Astrocyte (in vitro differentiated cells and primary cell): ENCODE results near the gene CHMP2A. TPM values are rescaled to one million over a fixed set of nuclear protein-coding genes. Genes with fewer than 3 reads are reported as not detected.

Experiments used
- DNase-seq: peaks from one replicate; pipeline ENCODE4 v3.0.0-alpha.2; 2010; ENCODE audit warnings: low read depth
- FAIRE-seq: peaks from 2 replicates; lab custom pipeline; 2011; peaks lifted over from hg19 to GRCh38; lab: Jason Lieb, UNC
- H2AFZ ChIP-seq: 2 replicates; pipeline ENCODE4 v1.6.0; 2012; ENCODE audit warnings: low read depth, low read length, inconsistent platforms
- H3K27ac ChIP-seq: 2 replicates; pipeline ENCODE4 v1.5.1; 2011; ENCODE audit warnings: low read depth, low read length, inconsistent platforms
- H3K27me3 ChIP-seq: 2 replicates; pipeline ENCODE4 v1.6.0; 2011; ENCODE audit warnings: low read length, inconsistent platforms; ENCODE audit not compliant: insufficient read depth
- H3K36me3 ChIP-seq: 2 replicates; pipeline ENCODE4 v1.5.1; 2011; ENCODE audit warnings: low read length, inconsistent platforms; ENCODE audit not compliant: insufficient read depth
- H3K4me1 ChIP-seq: 2 replicates; pipeline ENCODE4 v1.5.1; 2011; ENCODE audit warnings: low read length, inconsistent platforms; ENCODE audit not compliant: insufficient read depth
- H3K4me2 ChIP-seq: 2 replicates; pipeline ENCODE4 v1.6.0; 2012; ENCODE audit warnings: low read length, inconsistent platforms
- H3K4me3 ChIP-seq: 2 replicates; pipeline ENCODE4 v1.5.1; 2011; ENCODE audit warnings: low read depth, mild to moderate bottlenecking, low read length, inconsistent platforms; ENCODE audit not compliant: insufficient read depth
- H3K79me2 ChIP-seq: 2 replicates; pipeline ENCODE4 v1.6.0; 2012; ENCODE audit warnings: mild to moderate bottlenecking, low read length, inconsistent platforms; ENCODE audit not compliant: insufficient read depth
- H3K9ac ChIP-seq: 2 replicates; pipeline ENCODE4 v1.6.0; 2012; ENCODE audit warnings: mild to moderate bottlenecking, low read length, inconsistent platforms
- H3K9me3 ChIP-seq: 2 replicates; pipeline ENCODE4 v1.5.1; 2012; ENCODE audit warnings: low read depth, mild to moderate bottlenecking, low read length, inconsistent platforms; ENCODE audit not compliant: insufficient read depth
- H4K20me1 ChIP-seq: 2 replicates; pipeline ENCODE4 v1.6.0; 2012; ENCODE audit warnings: low read length, inconsistent platforms; ENCODE audit not compliant: insufficient read depth
- H3K27ac Mint-ChIP-seq: one replicate; pipeline ENCODE4 v1.8.0; 2021; ENCODE audit warnings: mild to moderate bottlenecking, mixed read lengths; ENCODE audit not compliant: unreplicated experiment
- H3K27me3 Mint-ChIP-seq: one replicate; pipeline ENCODE4 v1.8.0; 2021; ENCODE audit warnings: low read depth, mixed read lengths; ENCODE audit not compliant: unreplicated experiment
- H3K36me3 Mint-ChIP-seq: one replicate; pipeline ENCODE4 v1.8.0; 2021; ENCODE audit warnings: low read depth, mixed read lengths; ENCODE audit not compliant: unreplicated experiment
- H3K4me1 Mint-ChIP-seq: one replicate; pipeline ENCODE4 v1.8.0; 2021; ENCODE audit warnings: low read depth, mixed read lengths; ENCODE audit not compliant: unreplicated experiment
- H3K4me3 Mint-ChIP-seq: one replicate; pipeline ENCODE4 v1.8.0; 2021; ENCODE audit warnings: mild to moderate bottlenecking, moderate library complexity, mixed read lengths; ENCODE audit not compliant: unreplicated experiment
- H3K9me3 Mint-ChIP-seq: one replicate; pipeline ENCODE4 v1.8.0; 2021; ENCODE audit warnings: mild to moderate bottlenecking, mixed read lengths; ENCODE audit not compliant: unreplicated experiment
- CTCF ChIP-seq: IDR thresholded peaks from 2 replicates; pipeline ENCODE4 v1.5.1; 2011; ENCODE audit warnings: low read depth, mild to moderate bottlenecking, inconsistent platforms, low read length, moderate library complexity; ENCODE audit not compliant: insufficient read depth
- EZH2 ChIP-seq: IDR thresholded peaks from 2 replicates; pipeline ENCODE4 v1.6.1; 2012; ENCODE audit warnings: mild to moderate bottlenecking, low read length, inconsistent platforms; ENCODE audit not compliant: insufficient read depth
- total RNA-seq: library from RNA; stranded (reverse); gene quantifications from 2 replicates; pipeline ENCODE4 v1.2.1, GENCODE V29; 2021

CHMP2A gene
- total RNA-seq, 1 donor from 2014 or later: 71.3 TPM

- Mint-ChIP-seq H3K36me3 (peaks cover 6% of the 10 kb centered on the region), H3K4me3 (peak overlapping the region; percentile 98), H3K9me3 (no peaks in the 10 kb centered on the region), H3K4me1 (peaks cover 12% of the 10 kb centered on the region), H3K27me3 (no peaks in the 10 kb centered on the region), H3K27ac (peak overlapping the region; percentile 41)
- peaks cover 6% of the 10 kb centered on the region for H3K79me2 ChIP-seq
- DNase-seq: no peak
- TF ChIP-seq EZH2 (no peak), CTCF (no peak)
- FAIRE-seq: no peak
- no peak overlapping the region for H2AFZ ChIP-seq
- no peaks in the 10 kb centered on the region for H3K9me3 ChIP-seq
- no peak overlapping the region for H3K9ac ChIP-seq
- H3K27me3 ChIP-seq: no peaks in the 10 kb centered on the region
- H4K20me1 ChIP-seq: no peaks in the 10 kb centered on the region
- H3K4me3 ChIP-seq: no peak overlapping the region
- no peak overlapping the region for H3K27ac ChIP-seq
- peaks cover 20% of the 10 kb centered on the region for H3K4me1 ChIP-seq
- peak overlapping the region; percentile 97 for H3K4me2 ChIP-seq
- H3K36me3 ChIP-seq: no peaks in the 10 kb centered on the region
Observed at GRCh38 chr19:58571575-58571947, 16.7 kb upstream of the CHMP2A start.

- DNase-seq: no peak
- no peak overlapping the region for H3K4me2 ChIP-seq
- Mint-ChIP-seq H3K4me1 (peaks cover 12% of the 10 kb centered on the region), H3K4me3 (no peak overlapping the region), H3K36me3 (peaks cover 6% of the 10 kb centered on the region), H3K27ac (no peak overlapping the region), H3K27me3 (no peaks in the 10 kb centered on the region), H3K9me3 (no peaks in the 10 kb centered on the region)
- TF ChIP-seq EZH2 (no peak), CTCF (no peak)
- no peaks in the 10 kb centered on the region for H4K20me1 ChIP-seq
- no peak for FAIRE-seq
- H3K79me2 ChIP-seq: peaks cover 4% of the 10 kb centered on the region
- H3K9me3 ChIP-seq: no peaks in the 10 kb centered on the region
- H3K27me3 ChIP-seq: no peaks in the 10 kb centered on the region
- H3K4me3 ChIP-seq: no peak overlapping the region
- peaks cover 18% of the 10 kb centered on the region for H3K4me1 ChIP-seq
- H3K9ac ChIP-seq: no peak overlapping the region
- H2AFZ ChIP-seq: no peak overlapping the region
- H3K27ac ChIP-seq: no peak overlapping the region
- H3K36me3 ChIP-seq: no peaks in the 10 kb centered on the region
Observed at GRCh38 chr19:58570770-58571574, 16.1 kb upstream of the CHMP2A start.
